Activated CD4-positive, alpha-beta memory T cell treated with anti-CD3 and anti-CD28 coated beads, Interleukin-2, amount 10 ng/mL, durations not matched to agents 7 days and 5 days (primary cell): ENCODE measurements around the gene LY6G6F. TPM values are rescaled to one million over a fixed set of nuclear protein-coding genes. Genes with fewer than 3 reads are reported as not detected.

Source experiments
- CTCF ChIA-PET: fragments of 350-600 bp; sonication (Branson Sonifier 250); formaldehyde crosslinking; loops from one replicate; lab custom pipeline; 2021; ENCODE audit warnings: antibody characterized with exemption, inconsistent platforms; lab: Charles Lee
- POLR2A ChIA-PET: fragments of 350-600 bp; sonication (Branson Sonifier 250); formaldehyde crosslinking; loops from one replicate; lab custom pipeline; 2021; ENCODE audit warnings: antibody characterized with exemption; lab: Charles Lee
- DNase-seq: peaks from one replicate; pipeline ENCODE4 v3.0.0-alpha.2; 2020
- H3K27ac Mint-ChIP-seq: one replicate; pipeline ENCODE4 v1.8.0; 2021; ENCODE audit warnings: mild to moderate bottlenecking, mixed read lengths
- H3K27me3 Mint-ChIP-seq: one replicate; pipeline ENCODE4 v1.8.0; 2021; ENCODE audit warnings: mixed read lengths
- H3K36me3 Mint-ChIP-seq: one replicate; pipeline ENCODE4 v1.8.0; 2021; ENCODE audit warnings: low read depth, mixed read lengths
- H3K4me1 Mint-ChIP-seq: one replicate; pipeline ENCODE4 v1.8.0; 2021; ENCODE audit warnings: mixed read lengths
- H3K4me3 Mint-ChIP-seq: one replicate; pipeline ENCODE4 v1.8.0; 2021; ENCODE audit warnings: mild to moderate bottlenecking, mixed read lengths
- H3K9me3 Mint-ChIP-seq: one replicate; pipeline ENCODE4 v1.8.0; 2021; ENCODE audit warnings: mixed read lengths
- total RNA-seq, 2 experiments: library from RNA; stranded (reverse); gene quantifications; one replicate each; pipeline ENCODE4 v1.2.3, GENCODE V29; 2021

Gene LY6G6F
- total RNA-seq, 2 experiments from 2014 or later, result not detected

GRCh38 chr6:31663126-31663960 is 43.3 kb upstream of the LY6G6F start:
- H3K9me3 Mint-ChIP-seq, result no peaks in the 10 kb centered on the region
- no peak for DNase-seq
- CTCF ChIA-PET, result interaction anchor here (0.5 to 2.6 kb wide), 8 partner anchors 11 to 264 kb away, joined by 3 to 19 read pairs (median 5); partner anchors contain the start of genes BAG6, DDX39B, HSPA1B and LTB
- peak overlapping the region; percentile 89 for H3K27ac Mint-ChIP-seq
- H3K27me3 Mint-ChIP-seq, result no peaks in the 10 kb centered on the region
- peaks cover 87% of the 10 kb centered on the region for H3K36me3 Mint-ChIP-seq
- H3K4me1 Mint-ChIP-seq, result peaks cover 84% of the 10 kb centered on the region
- H3K4me3 Mint-ChIP-seq, result peak overlapping the region; percentile 86
- POLR2A ChIA-PET, result interaction anchor here (0.6 to 8.1 kb wide), 11 partner anchors 10 to 946 kb away, joined by 3 to 278 read pairs (median 8); partner anchors contain the start of genes ABHD16A, APOM, BAG6 and CLIC1

- Mint-ChIP-seq H3K4me3 (peak overlapping the region; percentile 86), H3K27ac (peak overlapping the region; percentile 89), H3K36me3 (peaks cover 89% of the 10 kb centered on the region), H3K4me1 (peaks cover 82% of the 10 kb centered on the region), H3K9me3 (no peaks in the 10 kb centered on the region), H3K27me3 (no peaks in the 10 kb centered on the region)
- DNase-seq, result peak; percentile 36
- POLR2A ChIA-PET, result interaction anchor here (0.6 to 8.1 kb wide), 42 partner anchors 11 to 1308 kb away, joined by 3 to 278 read pairs (median 4); partner anchors contain the start of genes ABHD16A, APOM, BAG6 and CLIC1
- CTCF ChIA-PET, result interaction anchor here (0.5 to 2.6 kb wide), 11 partner anchors 12 to 265 kb away, joined by 3 to 19 read pairs (median 5); partner anchors contain the start of genes BAG6, HSPA1B, LTB and NEU1
Observed at GRCh38 chr6:31663961-31664789, 42.5 kb upstream of the LY6G6F start.

GRCh38 chr6:31664790-31665500 is 41.7 kb upstream of the LY6G6F start, which contains the start of gene GPANK1:
GPANK1 (minus strand) TSS chr6:31664997; CDS start chr6:31664478, 519 bp downstream.
- H3K4me3 Mint-ChIP-seq, result peak within 1 kb of the TSS; percentile 86
- H3K27me3 Mint-ChIP-seq, result no peaks in the 10 kb centered on the region
- peak; percentile 94 for DNase-seq
- H3K9me3 Mint-ChIP-seq, result no peaks in the 10 kb centered on the region
- peak within 1 kb of the TSS; percentile 89 for H3K27ac Mint-ChIP-seq
- peaks cover 75% of the 10 kb centered on the region for H3K4me1 Mint-ChIP-seq
- POLR2A ChIA-PET, result interaction anchor here (0.6 to 8.1 kb wide), 39 partner anchors 11 to 1307 kb away, joined by 3 to 278 read pairs (median 5); partner anchors contain the start of genes ABHD16A, APOM, BAG6 and CLIC1
- H3K36me3 Mint-ChIP-seq, result peaks cover 90% of the 10 kb centered on the region
- CTCF ChIA-PET, result interaction anchor here (0.5 to 2.6 kb wide), 9 partner anchors 12 to 351 kb away, joined by 3 to 19 read pairs (median 5); partner anchors contain the start of genes BAG6, HSPA1B and NEU1

GRCh38 chr6:31665501-31666336 is 40.9 kb upstream of the LY6G6F start, which contains the start of gene CSNK2B:
CSNK2B (plus strand) TSS chr6:31666080; CDS start chr6:31666832, 752 bp downstream.
- Mint-ChIP-seq H3K9me3 (no peaks in the 10 kb centered on the region), H3K4me3 (peak within 1 kb of the TSS; percentile 86), H3K4me1 (peaks cover 74% of the 10 kb centered on the region), H3K27me3 (no peaks in the 10 kb centered on the region), H3K36me3 (peaks cover 92% of the 10 kb centered on the region), H3K27ac (peak within 1 kb of the TSS; percentile 89)
- CTCF ChIA-PET, result interaction anchor here (0.6 to 2.6 kb wide), 7 partner anchors 13 to 352 kb away, joined by 3 to 19 read pairs (median 6); partner anchors contain the start of genes BAG6, HSPA1B and NEU1
- peak; percentile 99 for DNase-seq
- POLR2A ChIA-PET, result interaction anchor here (1.0 to 8.1 kb wide), 29 partner anchors 12 to 1306 kb away, joined by 3 to 278 read pairs (median 7); partner anchors contain the start of genes ABHD16A, APOM, BAG6 and CLIC1

GRCh38 chr6:31666337-31666965 is 40.2 kb upstream of the LY6G6F start:
- Mint-ChIP-seq H3K9me3 (no peaks in the 10 kb centered on the region), H3K36me3 (peaks cover 92% of the 10 kb centered on the region), H3K27me3 (no peaks in the 10 kb centered on the region), H3K27ac (peak overlapping the region; percentile 89), H3K4me3 (peak overlapping the region; percentile 86), H3K4me1 (peaks cover 67% of the 10 kb centered on the region)
- CTCF ChIA-PET, result interaction anchor here (0.8 to 1.7 kb wide), 8 partner anchors 23 to 223 kb away, joined by 3 to 7 read pairs (median 3); partner anchors contain the start of genes ABHD16A, HSPA1B, NEU1 and VARS1
- no peak for DNase-seq
- POLR2A ChIA-PET, result interaction anchor here (0.8 to 8.1 kb wide), 15 partner anchors 9 to 305 kb away, joined by 3 to 278 read pairs (median 5); partner anchors contain the start of genes ABHD16A, APOM, BAG6 and CLIC1

GRCh38 chr6:31669676-31670075 is 37.0 kb upstream of the LY6G6F start, which contains the start of gene LY6G5B:
LY6G5B (plus strand) TSS chr6:31669976; CDS start chr6:31670951, 975 bp downstream.
- Mint-ChIP-seq H3K27me3 (no peaks in the 10 kb centered on the region), H3K4me1 (peaks cover 37% of the 10 kb centered on the region), H3K9me3 (no peaks in the 10 kb centered on the region), H3K4me3 (no peak within 1 kb of the TSS), H3K27ac (peak within 1 kb of the TSS; percentile 10), H3K36me3 (peaks cover 81% of the 10 kb centered on the region)
- CTCF ChIA-PET, result interaction anchor here (1.0 kb wide), 1 partner anchor 10 kb away, joined by 4 read pairs; no protein-coding TSS in a partner anchor
- DNase-seq, result no peak
- POLR2A ChIA-PET, result interaction anchor here (3.1 kb wide), 1 partner anchor 17 kb away, joined by 12 read pairs; the partner anchor contains the start of gene BAG6

GRCh38 chr6:31676322-31676903 is 30.3 kb upstream of the LY6G6F start:
- Mint-ChIP-seq H3K27ac (no peak overlapping the region), H3K9me3 (no peaks in the 10 kb centered on the region), H3K4me1 (peaks cover 34% of the 10 kb centered on the region), H3K4me3 (no peak overlapping the region), H3K36me3 (peaks cover 22% of the 10 kb centered on the region), H3K27me3 (no peaks in the 10 kb centered on the region)
- POLR2A ChIA-PET, result no interaction called here
- CTCF ChIA-PET, result no interaction called here
- no peak for DNase-seq

- no peak overlapping the region for H3K27ac Mint-ChIP-seq
- CTCF ChIA-PET, result no interaction called here
- H3K27me3 Mint-ChIP-seq, result no peaks in the 10 kb centered on the region
- H3K36me3 Mint-ChIP-seq, result peaks cover 17% of the 10 kb centered on the region
- H3K9me3 Mint-ChIP-seq, result no peaks in the 10 kb centered on the region
- DNase-seq, result no peak
- peaks cover 38% of the 10 kb centered on the region for H3K4me1 Mint-ChIP-seq
- POLR2A ChIA-PET, result no interaction called here
- H3K4me3 Mint-ChIP-seq, result no peak overlapping the region
Observed at GRCh38 chr6:31676904-31677303, 29.8 kb upstream of the LY6G6F start.

- Mint-ChIP-seq H3K4me3 (no peak overlapping the region), H3K27ac (no peak overlapping the region), H3K4me1 (peaks cover 38% of the 10 kb centered on the region), H3K36me3 (peaks cover 8% of the 10 kb centered on the region), H3K9me3 (no peaks in the 10 kb centered on the region), H3K27me3 (no peaks in the 10 kb centered on the region)
- no peak for DNase-seq
- CTCF ChIA-PET, result interaction anchor here (0.6 to 1.8 kb wide), 3 partner anchors 25 to 152 kb away, joined by 3 to 4 read pairs (median 3); no protein-coding TSS in a partner anchor
- POLR2A ChIA-PET, result interaction anchor here (1.3 to 1.6 kb wide), 2 partner anchors 10 to 16 kb away, joined by 4 read pairs; no protein-coding TSS in a partner anchor
Observed at GRCh38 chr6:31677955-31678354, 28.7 kb upstream of the LY6G6F start.
